Adipose tissue (tissue), 3 donors: Measurements from ENCODE around the gene CHST15. TPM values are rescaled to one million over a fixed set of nuclear protein-coding genes. Genes with fewer than 3 reads are reported as not detected.

ENCODE experiments used
- H3K27ac ChIP-seq: one replicate; pipeline ENCODE4 v1.5.1; 2013; ENCODE audit warnings: low read depth, low read length
- WGBS, 3 donors: extraction: QIAGEN DNeasy Blood & Tissue Kit; methylation state at CpG; one replicate each; pipeline ENCODE4 v1.1.7; 2013; 5-methylcytosine and 5-hydroxymethylcytosine counted together
- polyA plus RNA-seq, 3 donors: library from polyadenylated mRNA; stranded (reverse); fragments of 200-250 nt; gene quantifications; one replicate each; pipeline ENCODE4 v1.2.3, GENCODE V29; 2013
- donor health status: healthy with polysubstance abuse.
- donor health status: Bipolar disorder and iron deficiency.
- donor health status: healthy.

Gene CHST15
- polyA plus RNA-seq, 3 donors: 4.1 to 11.0 (median 10.1) TPM

DNA sequence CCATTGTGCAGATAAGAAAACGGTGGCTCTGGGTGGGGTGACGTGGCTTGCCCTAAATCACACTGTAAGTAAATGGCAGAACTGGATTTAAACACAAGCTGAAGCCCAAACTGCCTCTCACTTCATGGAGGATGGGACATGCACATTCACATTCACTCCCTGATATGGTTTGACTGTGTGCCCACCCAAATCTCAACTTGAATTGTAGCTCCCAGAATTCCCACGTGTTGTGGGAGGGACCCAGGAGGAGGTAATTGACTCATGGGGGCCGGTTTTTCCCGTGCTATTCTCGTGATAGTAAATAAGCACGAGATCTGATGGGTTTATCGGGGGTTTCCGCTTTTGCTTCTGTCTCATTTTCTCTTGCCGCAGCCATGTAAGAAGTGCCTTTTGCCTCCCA, 32.4 kb downstream of the CHST15 start:
- WGBS, 3 donors: 78 to 89% (median 89%) methylated on average over 10 of the region's 10 CpGs
- H3K27ac ChIP-seq: no peak overlapping the region

DNA sequence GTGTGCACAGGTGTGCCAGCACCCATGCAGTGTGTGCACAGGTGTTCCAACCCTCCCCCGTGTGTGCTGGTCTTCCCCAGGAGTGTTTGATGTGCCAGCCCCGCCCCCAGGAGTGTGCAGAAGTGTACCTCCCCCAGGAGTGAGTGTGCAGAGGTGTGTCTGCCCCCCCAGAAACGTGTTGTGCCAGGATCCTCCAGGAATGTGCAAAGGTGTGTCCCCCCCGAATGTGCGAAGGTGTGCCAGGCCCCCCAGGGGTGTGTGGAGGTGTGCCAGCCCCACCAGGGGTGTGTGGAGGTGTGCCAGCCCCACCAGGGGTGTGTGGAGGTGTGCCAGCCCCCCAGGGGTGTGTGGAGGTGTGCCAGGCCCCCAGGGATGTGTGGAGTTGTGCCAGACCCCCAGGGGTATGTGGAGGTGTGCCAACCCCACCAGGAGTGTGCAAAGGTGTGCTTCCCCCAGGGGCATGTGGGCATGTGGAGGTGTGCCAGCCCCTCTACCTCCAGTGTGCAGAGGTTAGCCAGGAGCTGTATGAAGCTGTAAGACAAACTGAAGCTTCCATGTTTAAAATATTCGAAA, 33.2 kb downstream of the CHST15 start:
- no peak overlapping the region for H3K27ac ChIP-seq
- WGBS, 3 donors: 52 to 78% (median 73%) methylated on average over 6 of the region's 6 CpGs

DNA sequence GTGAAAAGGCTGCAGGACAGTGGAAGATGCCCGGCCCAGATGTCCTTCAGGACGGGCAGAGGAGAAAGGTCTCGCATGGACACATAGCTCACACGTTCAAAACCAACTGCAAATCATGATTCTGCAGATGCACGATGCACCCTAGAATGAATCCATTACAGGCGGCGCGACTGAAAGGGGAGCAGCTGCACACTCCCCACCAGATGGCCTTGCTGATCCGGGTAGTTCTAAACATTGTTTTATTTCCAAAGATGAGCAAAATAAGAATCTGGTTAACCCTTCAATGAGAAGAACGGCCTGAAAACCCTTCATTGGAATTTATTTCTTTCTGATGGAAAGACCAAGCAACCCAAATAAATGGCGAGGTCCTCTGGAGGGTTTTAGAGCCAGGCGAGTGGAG, 33.8 kb downstream of the CHST15 start:
- H3K27ac ChIP-seq: no peak overlapping the region
- WGBS, 3 donors: 75 to 90% (median 88%) methylated on average over 12 of the region's 12 CpGs

DNA sequence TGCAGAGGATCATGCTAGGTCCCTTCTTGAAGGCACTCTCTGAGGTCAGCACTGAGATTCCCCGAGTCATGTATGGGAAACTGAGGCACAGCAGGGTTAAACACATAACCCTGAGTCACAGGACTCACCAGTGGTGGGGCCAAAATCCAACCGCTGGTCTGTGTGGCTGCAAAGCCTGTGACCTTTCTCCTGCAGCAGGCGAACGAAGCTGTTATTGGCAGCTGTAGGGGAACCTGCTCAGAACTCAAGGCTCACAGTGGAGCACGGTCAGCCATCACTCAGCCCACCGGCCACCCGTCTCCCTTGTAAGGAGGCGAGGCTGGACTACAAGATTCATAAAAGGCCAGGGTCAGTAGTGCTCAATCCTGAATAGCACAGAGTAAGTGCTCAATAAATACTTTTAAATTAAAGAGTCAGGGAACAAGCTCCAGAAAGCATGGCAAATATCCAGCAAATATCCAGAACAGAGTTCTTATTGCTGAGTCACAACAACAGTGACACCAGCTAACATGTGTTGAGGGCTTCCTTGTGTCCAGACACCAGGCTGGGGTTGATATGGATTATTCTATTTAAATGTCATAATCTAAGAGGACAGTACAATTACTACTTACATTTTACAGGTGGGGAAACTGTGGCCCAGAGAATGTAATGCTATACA, 34.9 kb downstream of the CHST15 start:
- no peak overlapping the region for H3K27ac ChIP-seq

DNA sequence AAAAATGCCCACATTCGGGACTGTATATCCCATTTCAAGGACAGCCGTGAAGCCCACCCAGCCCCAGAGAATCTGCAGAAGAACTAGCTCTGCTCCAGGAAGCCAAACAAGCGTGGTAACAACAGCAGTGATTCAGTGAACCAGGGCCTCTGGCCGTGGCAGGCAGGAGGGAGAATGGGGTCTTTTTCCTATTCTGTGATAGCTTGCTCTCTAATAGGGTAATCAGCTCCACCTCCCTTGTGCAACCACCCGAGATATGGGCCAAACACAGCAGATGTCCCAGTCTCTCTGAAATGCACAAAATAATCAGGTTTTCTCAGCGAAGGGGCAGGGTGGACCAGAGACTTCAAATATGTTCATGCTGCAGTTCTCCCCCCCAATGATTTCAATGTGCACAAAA, 35.8 kb downstream of the CHST15 start:
- no peak overlapping the region for H3K27ac ChIP-seq
- WGBS, 3 donors: 46 to 78% (median 71%) methylated on average over 6 of the region's 6 CpGs

More for the DNA sequence above, 34.9 kb downstream of the CHST15 start:
- WGBS, 3 donors: 80 to 91% (median 90%) methylated on average over 8 of the region's 8 CpGs

DNA sequence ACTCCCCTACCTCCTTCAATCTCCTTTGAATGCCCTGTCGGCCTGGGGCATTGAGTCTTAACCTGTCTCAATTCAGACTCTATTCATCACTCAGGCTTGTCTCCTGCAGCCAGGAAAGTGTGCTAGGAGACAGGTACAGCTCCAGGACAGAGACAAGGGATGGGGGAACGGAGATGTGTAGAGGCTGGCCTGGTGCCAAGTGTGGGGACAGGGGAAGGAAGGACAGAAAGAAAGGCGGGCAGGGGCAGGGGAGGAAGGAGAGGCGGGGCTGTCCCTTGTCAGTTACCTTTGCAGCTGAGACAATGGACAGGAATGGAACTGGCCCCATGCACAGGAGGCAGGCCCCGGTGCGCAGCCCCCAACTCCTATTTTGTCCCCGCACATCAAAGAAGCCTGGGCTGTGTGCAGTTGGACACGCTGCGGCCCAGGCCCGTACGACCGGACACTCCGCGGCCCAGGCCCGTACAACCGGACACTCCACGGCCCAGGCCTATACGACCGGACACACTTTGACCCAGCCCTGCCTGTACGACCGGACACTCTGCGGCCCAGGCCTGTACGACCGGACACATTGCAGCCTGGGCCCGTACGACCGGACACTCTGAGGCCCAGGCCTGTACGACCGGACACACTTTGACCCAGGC, 36.9 kb downstream of the CHST15 start:
- 86 to 91% (median 87%) methylated on average over 29 of the region's 29 CpGs for WGBS, 3 donors
- H3K27ac ChIP-seq: no peak overlapping the region

DNA sequence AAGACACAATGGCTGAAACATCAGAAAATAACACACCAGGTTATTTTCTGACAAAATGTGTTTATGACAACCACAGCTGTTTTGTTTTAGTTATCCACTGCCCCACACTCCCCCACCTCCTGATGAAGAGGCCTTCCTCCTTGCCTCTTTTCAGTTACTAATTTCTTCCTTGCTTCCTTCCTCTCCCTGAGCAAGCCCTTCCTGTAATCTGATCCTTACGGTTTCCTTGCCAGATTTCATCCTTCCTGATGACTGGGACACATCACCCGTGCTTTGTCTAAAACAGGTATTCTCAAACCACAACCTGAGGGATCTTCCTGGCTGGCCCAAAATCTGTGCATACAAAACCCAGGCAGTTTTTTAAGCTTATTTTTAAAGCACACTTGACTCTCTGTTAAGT, 39.4 kb downstream of the CHST15 start:
- H3K27ac ChIP-seq: no peak overlapping the region
- 7 to 25% (median 24%) methylated on average over 2 of the region's 2 CpGs for WGBS, 3 donors

DNA sequence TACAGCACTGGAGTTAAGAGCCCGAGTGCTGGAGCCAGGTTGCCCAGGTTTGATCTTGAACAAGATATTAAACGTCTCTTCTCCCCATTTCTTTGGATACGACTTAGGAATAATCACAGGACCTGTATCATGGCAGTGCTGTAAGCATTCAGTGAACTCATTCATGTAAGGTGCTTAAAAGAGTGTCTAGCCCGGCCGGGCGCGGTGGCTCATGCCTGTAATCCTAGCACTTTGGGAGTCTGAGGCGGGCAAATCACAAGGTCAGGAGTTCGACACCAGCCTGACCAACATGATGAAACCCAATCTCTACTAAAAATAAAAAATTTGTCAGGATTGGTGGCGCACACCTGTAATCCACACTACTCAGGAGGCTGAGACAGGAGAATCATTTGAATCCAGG, 40.8 kb downstream of the CHST15 start:
- 90 to 96% (median 94%) methylated on average over 10 of the region's 10 CpGs for WGBS, 3 donors

DNA sequence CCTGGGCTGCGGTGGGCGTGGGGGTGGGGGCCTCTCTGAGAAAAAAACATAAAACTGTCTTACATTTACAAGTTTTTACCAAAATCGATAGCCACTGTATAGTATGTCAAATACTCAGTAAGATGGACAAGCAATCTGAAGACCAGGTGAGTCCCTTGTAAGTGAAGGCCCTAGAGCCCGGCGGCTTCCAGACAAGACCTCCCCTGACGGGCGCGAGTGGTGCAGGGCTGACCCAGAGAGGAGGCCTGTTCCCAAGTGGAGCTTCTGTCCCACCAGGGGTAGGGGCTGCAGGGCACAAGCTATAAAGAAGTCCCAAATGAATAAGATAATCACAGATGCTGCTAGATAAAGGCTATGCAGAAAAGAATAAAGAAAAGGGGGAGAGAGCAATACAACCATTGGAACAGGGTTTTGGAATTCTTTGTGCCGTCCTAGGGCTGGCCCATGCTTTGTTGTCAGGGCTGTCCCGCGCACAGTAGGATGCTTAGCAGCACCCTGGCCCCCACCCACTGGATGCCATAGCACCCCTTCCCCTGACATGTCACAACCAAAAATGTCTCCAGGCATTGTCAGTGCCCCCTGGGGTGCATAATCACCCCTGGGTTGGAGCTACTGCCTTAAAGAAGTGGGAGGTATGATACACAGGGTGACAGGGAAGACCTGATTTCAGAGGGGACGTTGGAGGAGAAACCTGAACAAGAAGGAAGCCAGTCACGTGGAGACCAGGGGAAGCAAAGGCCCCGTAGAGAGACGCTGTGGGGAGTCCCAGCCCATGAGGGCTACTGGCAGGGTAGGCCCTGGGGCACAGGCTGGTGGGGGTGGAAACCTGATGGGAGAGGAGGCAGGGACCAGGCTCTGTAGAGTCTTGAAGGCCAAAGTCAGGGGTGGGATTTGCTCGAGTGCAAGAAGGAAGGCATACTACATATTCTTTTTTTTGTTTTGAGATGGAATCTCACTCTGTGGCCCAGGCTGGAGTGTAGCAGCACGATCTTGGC, 43.1 kb downstream of the CHST15 start:
- 85 to 91% (median 86%) methylated on average over 17 of the region's 17 CpGs for WGBS, 3 donors
- H3K27ac ChIP-seq: no peak overlapping the region

More for the DNA sequence above, 40.8 kb downstream of the CHST15 start:
- H3K27ac ChIP-seq: no peak overlapping the region

DNA sequence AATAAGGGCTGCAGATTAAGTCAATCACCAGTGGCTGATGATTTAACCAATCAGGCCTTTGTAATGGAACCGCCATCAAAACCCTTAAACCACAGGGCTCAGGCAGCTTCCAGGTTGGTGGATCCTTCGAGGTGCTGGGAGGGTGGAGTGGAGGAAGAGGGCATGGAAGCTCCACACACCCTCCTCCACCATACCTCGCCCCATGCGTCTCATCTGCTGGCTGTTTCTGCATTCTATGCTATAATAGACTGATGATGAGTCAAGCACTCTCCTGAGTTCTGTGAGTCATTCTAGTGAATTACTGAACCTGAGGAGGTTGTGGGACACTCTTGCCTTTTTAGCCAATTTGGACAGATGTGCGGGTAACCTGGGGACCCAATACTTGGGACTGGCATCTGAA, 43.9 kb downstream of the CHST15 start:
- no peak overlapping the region for H3K27ac ChIP-seq
- 94 to 96% (median 94%) methylated on average over 5 of the region's 5 CpGs for WGBS, 3 donors

DNA sequence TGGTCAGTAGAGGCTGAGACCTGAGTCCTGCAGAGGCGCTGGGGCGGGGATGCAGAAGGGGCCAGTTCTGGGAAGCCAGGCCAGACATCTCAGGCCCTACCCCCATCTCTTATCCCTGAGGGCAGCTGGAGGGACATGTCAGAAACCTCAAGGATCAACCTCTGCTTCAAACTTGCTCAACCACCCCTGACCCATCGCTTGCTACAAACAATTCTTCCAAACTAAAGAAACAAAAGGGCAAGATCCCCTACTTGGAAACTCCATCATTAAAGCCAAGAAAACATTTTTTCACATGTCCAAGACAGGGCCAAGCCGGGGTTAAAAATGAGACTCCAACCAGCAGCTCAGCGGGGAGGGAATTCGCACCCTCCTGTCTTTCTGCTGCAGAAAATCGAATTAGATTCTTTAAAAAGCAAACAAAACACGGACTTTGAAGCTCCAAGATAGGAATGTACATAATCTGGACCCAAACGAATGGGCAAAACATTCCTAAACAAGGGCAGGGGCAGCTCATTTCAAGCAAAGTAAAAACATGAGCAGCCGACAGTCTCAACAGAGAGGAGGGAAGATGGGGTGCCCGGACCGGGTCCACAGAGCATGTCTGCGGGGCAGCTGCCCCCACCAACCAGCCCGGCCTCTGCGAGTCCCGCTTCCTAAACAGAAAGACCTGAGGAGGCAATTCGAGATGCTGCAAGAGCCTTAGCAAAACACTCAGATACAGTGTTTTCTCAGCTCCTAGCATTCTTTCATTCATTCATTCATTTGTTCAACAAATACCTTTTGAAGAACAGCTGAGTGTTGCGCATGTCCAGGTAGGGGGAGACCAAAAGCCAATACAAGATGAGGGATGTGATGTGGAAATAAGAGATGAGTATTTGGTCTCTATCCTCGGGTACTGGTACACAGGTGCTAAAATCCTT, 44.8 kb downstream of the CHST15 start:
- WGBS, 3 donors: 32 to 87% (median 77%) methylated on average over 19 of the region's 19 CpGs
- no peak overlapping the region for H3K27ac ChIP-seq

DNA sequence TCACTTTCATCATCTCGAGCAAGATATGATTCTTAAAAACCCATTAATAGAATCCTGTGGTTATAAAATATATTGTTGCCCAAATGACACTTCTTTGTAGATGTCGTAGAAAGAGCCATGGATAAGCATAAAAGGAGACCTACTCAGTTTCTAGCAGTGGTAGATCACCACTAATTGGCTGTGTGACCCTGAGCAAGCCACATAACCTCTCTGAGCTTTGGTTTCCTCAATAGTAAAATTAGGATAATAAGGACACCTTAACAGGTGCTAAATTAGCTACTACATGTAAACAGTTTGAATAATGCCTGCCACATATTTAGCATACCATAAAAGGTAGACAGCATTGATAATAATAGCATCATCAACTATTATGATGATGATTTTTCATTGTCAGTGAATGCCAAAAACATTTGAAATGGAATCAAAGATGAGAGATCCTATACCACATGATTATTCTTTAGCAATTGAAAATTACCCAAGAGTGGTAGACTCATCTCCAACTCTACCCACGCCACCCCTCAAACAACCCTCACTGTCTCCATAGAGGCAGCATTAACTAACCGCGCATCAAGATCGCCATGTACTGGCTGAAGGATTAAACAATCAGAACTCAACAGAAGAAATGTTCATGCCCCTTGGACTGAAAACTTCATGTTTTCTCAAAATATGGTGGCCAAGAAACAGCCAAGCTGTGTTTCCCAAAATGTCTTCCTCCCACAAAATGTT, 45.8 kb downstream of the CHST15 start:
- WGBS, 3 donors: 85 to 94% (median 93%) methylated on average over 6 of the region's 6 CpGs
- H3K27ac ChIP-seq: no peak overlapping the region

DNA sequence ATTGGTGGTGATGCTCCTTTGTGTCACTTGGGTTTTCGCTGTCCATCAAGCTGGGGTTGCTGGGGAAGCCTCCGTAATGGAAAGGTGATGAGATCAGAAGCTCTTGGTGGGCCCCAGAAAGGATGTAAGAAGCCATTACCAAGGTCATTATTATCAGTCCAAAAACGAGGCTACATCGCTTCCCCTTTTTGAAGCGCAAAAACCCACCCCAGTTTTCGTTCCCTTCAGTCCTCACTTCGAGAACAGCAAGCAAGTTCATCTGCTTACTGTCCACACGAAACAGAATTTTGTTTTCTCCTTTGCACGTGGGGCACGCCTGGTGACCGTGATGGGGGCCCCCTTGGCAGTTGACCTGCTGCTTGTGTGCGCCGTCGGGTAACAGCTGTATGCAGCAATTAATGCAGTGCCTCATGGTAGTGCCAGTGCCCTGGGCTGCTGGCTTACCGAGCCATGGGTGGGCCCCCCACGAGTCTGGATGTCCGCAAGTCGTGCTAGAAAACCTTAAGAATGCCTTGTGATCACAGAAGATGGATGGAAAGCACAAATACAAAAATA, 47.5 kb downstream of the CHST15 start:
- H3K27ac ChIP-seq: no peak overlapping the region
- 82 to 89% (median 87%) methylated on average over 18 of the region's 18 CpGs for WGBS, 3 donors

DNA sequence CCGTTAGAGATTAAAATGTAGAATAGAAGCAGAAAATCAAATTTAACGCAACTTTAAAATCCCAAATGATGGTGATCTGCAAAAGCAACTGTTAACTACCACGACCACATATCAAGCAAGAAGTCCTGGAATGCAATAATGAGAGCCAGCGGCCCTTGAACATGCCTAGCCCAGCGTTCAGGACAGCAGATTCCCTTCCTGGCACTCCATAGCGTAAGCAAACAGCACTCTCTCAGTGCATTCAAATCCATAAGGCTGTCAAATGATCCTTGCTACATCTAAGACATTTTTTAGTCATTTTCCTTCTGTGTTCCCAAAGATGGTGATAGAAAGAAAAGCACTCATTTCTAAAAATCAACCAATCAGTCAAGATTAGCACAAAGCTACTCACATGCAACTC, 48.1 kb downstream of the CHST15 start:
- H3K27ac ChIP-seq: no peak overlapping the region

DNA sequence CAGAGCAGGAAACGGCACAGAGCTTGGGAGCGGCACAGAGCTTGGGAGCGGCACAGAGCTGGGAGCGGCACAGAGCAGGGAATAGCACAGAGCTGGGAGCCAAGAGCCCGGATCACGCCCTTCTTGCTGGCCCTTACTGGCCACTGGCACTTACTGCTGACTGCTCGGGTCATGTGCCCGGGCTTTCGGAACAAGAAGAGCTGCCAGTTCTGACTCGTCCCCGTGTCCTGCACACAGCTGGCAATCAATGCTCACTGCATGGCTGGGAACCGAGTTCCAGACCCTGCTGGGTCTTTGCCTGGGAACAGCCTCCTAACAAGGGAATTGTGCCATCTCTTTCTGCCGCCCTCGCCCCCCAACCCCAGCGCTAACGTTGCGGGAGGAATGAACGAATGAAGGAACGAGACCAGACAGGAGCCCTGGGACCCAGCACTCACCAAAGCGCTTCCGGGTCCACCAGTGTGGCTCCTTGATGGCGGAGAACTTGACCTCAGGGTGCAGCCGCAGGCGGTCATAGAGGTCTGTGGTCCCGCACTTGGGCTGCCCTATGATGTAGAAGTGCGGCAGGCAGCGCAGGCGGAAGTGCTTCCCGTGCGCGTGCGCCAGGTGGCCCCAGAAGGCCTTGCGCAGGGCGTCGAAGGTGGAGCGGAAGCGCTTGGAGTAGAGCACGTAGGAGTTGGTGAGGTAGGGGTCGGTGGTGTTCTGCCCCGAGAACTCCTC, 49.1 kb downstream of the CHST15 start:
- no peak overlapping the region for H3K27ac ChIP-seq
- 91 to 95% (median 95%) methylated on average over 40 of the region's 40 CpGs for WGBS, 3 donors

More for the DNA sequence above, 48.1 kb downstream of the CHST15 start:
- 60 to 90% (median 88%) methylated on average over 6 of the region's 6 CpGs for WGBS, 3 donors
